ENCODE results near the gene PRDX6. TPM values are rescaled to one million over a fixed set of nuclear protein-coding genes. Genes with fewer than 3 reads are reported as not detected.
"Not testable (repeated sequence)": the region's sequence is repeated elsewhere in the genome, so short reads cannot be mapped to it uniquely, and the experiment has no call there.

Gene PRDX6
- total and polyA plus RNA-seq, 10 of the 15 experiments (the other 5 are each of a cell fraction or from before 2014, with no cell fraction given) = 70.7 to 230 (median 138) TPM

GRCh38 chr1:173459885-173460284 is 17.2 kb upstream of the PRDX6 start:
- 75% methylated on average over 4 of the region's 4 CpGs for WGBS (ENCODE audit: insufficient coverage, insufficient replicate concordance, low lambda C conversion rate, missing lambda C conversion rate)

GRCh38 chr1:173462666-173463065 is 14.5 kb upstream of the PRDX6 start:
- H3K79me2 ChIP-seq (ENCODE audit: control insufficient read depth, insufficient read depth, low read length); H3K4me2 ChIP-seq (ENCODE audit: control insufficient read depth, insufficient read depth); H3K27me3 ChIP-seq (replicated peaks in 1 of 2; ENCODE audit: control insufficient read depth in 2 of 2, insufficient read depth in 2 of 2, low read length in 1 of 2); SMC1A ChIA-PET (ENCODE audit: uncharacterized antibody, unreplicated experiment); H4K20me1 ChIP-seq (ENCODE audit: control insufficient read depth, insufficient read depth); H3K27ac ChIP-seq (ENCODE audit: control insufficient read depth, insufficient read depth); H3K9ac ChIP-seq (ENCODE audit: control insufficient read depth, insufficient read depth, low read length); H3K4me3 ChIP-seq; H2AFZ ChIP-seq (ENCODE audit: control insufficient read depth, low read depth, low read length); in situ Hi-C loops (cut with MboI); H3K36me3 ChIP-seq (ENCODE audit: control insufficient read depth in 2 of 2, insufficient read depth in 2 of 2, low read length in 1 of 2); intact Hi-C loops (cut with micrococcal nuclease; ENCODE audit: unreplicated experiment); DNase-seq (ENCODE audit: low read depth, low spot score); H3K4me1 ChIP-seq (ENCODE audit: control insufficient read depth, insufficient read depth, low read length); BruUV-seq (replicated peaks); FAIRE-seq; RAD21 ChIA-PET (ENCODE audit: unreplicated experiment); ATAC-seq; H3K9me3 ChIP-seq (replicated peaks; ENCODE audit: control insufficient read depth, insufficient read depth, low read length); POLR2A ChIA-PET: not testable (repeated sequence)
- WGBS (ENCODE audit: insufficient coverage, insufficient replicate concordance, low lambda C conversion rate, missing lambda C conversion rate) = 97% methylated on average over 2 of the region's 2 CpGs
- CTCF ChIA-PET = interaction anchor here (1.0 kb wide), 1 partner anchor 10 kb away, joined by 7 read pairs; no protein-coding TSS in a partner anchor

More at GRCh38 chr1:173459885-173460284, 17.2 kb upstream of the PRDX6 start:
- H3K9ac ChIP-seq (ENCODE audit: control insufficient read depth, insufficient read depth, low read length) = no peak overlapping the region
- H3K79me2 ChIP-seq (ENCODE audit: control insufficient read depth, insufficient read depth, low read length) = no peaks in the 10 kb centered on the region
- RAD21 ChIA-PET (ENCODE audit: unreplicated experiment) = no interaction called here
- POLR2A ChIA-PET = no interaction called here
- BruUV-seq (replicated peaks) = no TSS peak
- H3K9me3 ChIP-seq (replicated peaks; ENCODE audit: control insufficient read depth, insufficient read depth, low read length) = no peaks in the 10 kb centered on the region; the same call in 2 of the 3 replicates
- no peak overlapping the region for H3K27ac ChIP-seq (ENCODE audit: control insufficient read depth, insufficient read depth)
- TF ChIP-seq NBN (IDR thresholded peaks at IDR 0.05) = no peak
- TF ChIP-seq BCL11A (IDR thresholded peaks at IDR 0.05; ENCODE audit: low read depth, low read length) = no peak
- no peak for TF ChIP-seq CBX3 (IDR thresholded peaks at IDR 0.05; ENCODE audit: borderline replicate concordance, low read depth)
- no peak for TF ChIP-seq HDAC2 (IDR thresholded peaks at IDR 0.05)
- TF ChIP-seq NR2C2 (IDR thresholded peaks at IDR 0.05; ENCODE audit: borderline replicate concordance, control insufficient read depth, insufficient read length, low read depth) = no peak
- no peak for TF ChIP-seq ESRRA (IDR thresholded peaks at IDR 0.05; ENCODE audit: low read length)
- no peak for TF ChIP-seq IRF3 (IDR thresholded peaks at IDR 0.05)
- H3K4me2 ChIP-seq (ENCODE audit: control insufficient read depth, insufficient read depth) = no peak overlapping the region
- no peak for FAIRE-seq
- DNase-seq (ENCODE audit: low read depth, low spot score) = no peak
- no peak overlapping the region for H3K4me3 ChIP-seq
- H3K36me3 ChIP-seq (ENCODE audit: control insufficient read depth in 2 of 2, insufficient read depth in 2 of 2, low read length in 1 of 2) = no peaks in the 10 kb centered on the region; a peak in 1 of 4 replicates
- in situ Hi-C loops (cut with MboI) (no loop called here), intact Hi-C loops (cut with micrococcal nuclease; ENCODE audit: unreplicated experiment) (no loop called here)
- H3K4me1 ChIP-seq (ENCODE audit: control insufficient read depth, insufficient read depth, low read length) = no peaks in the 10 kb centered on the region
- CTCF ChIA-PET = no interaction called here
- no peaks in the 10 kb centered on the region for H3K27me3 ChIP-seq (replicated peaks in 1 of 2; ENCODE audit: control insufficient read depth in 2 of 2, insufficient read depth in 2 of 2, low read length in 1 of 2)
- H2AFZ ChIP-seq (ENCODE audit: control insufficient read depth, low read depth, low read length) = no peak overlapping the region
- SMC1A ChIA-PET (ENCODE audit: uncharacterized antibody, unreplicated experiment) = no interaction called here
- ATAC-seq = no peak
- H4K20me1 ChIP-seq (ENCODE audit: control insufficient read depth, insufficient read depth) = no peaks in the 10 kb centered on the region

DNA sequence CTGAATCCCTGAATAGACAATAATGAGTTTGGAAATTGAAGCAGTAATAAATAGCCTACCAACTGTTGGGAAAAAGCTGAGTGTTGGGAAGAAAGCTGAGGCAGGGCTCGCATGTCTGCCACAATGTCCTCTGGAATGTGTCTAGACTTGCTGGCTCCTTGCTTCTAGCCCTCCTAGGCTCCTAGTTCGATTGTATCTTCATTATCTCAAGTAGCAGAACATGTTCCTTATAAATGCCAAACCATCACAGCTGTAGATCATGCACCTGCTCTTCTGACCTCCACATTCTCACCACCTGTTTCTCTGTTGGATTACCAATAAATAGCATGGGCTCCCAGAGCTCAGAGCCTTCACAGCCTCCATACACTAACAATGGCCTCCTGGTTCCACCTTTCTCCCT is 12.9 kb upstream of the PRDX6 start:
- H3K27me3 ChIP-seq (replicated peaks in 1 of 2; ENCODE audit: control insufficient read depth in 2 of 2, insufficient read depth in 2 of 2, low read length in 1 of 2); H2AFZ ChIP-seq (ENCODE audit: control insufficient read depth, low read depth, low read length); H3K27ac ChIP-seq (ENCODE audit: control insufficient read depth, insufficient read depth); BruUV-seq (replicated peaks); H3K4me3 ChIP-seq; H3K4me1 ChIP-seq (ENCODE audit: control insufficient read depth, insufficient read depth, low read length); RAD21 ChIA-PET (ENCODE audit: unreplicated experiment); H3K9me3 ChIP-seq (replicated peaks; ENCODE audit: control insufficient read depth, insufficient read depth, low read length); H3K4me2 ChIP-seq (ENCODE audit: control insufficient read depth, insufficient read depth); intact Hi-C loops (cut with micrococcal nuclease; ENCODE audit: unreplicated experiment); SMC1A ChIA-PET (ENCODE audit: uncharacterized antibody, unreplicated experiment); H4K20me1 ChIP-seq (ENCODE audit: control insufficient read depth, insufficient read depth); FAIRE-seq; DNase-seq (ENCODE audit: low read depth, low spot score); in situ Hi-C loops (cut with MboI); POLR2A ChIA-PET; ATAC-seq; H3K79me2 ChIP-seq (ENCODE audit: control insufficient read depth, insufficient read depth, low read length); H3K9ac ChIP-seq (ENCODE audit: control insufficient read depth, insufficient read depth, low read length); H3K36me3 ChIP-seq (ENCODE audit: control insufficient read depth in 2 of 2, insufficient read depth in 2 of 2, low read length in 1 of 2): not testable (repeated sequence)
- WGBS (ENCODE audit: insufficient coverage, insufficient replicate concordance, low lambda C conversion rate, missing lambda C conversion rate) = 48% methylated on average over 2 of the region's 2 CpGs
- CTCF ChIA-PET = interaction anchor here (0.6 kb wide), 1 partner anchor 727 kb away, joined by 3 read pairs; no protein-coding TSS in a partner anchor
